Endothelial cell (in vitro differentiated cells): ENCODE results near the gene TSTD1. TPM values are rescaled to one million over a fixed set of nuclear protein-coding genes. Genes with fewer than 3 reads are reported as not detected.

Experiments used
- DNase-seq: peaks from one replicate; pipeline ENCODE4 v3.0.0; 2021; ENCODE audit warnings: low spot score
- H3K27ac Mint-ChIP-seq: one replicate; pipeline ENCODE4 v1.8.0; 2021; ENCODE audit warnings: mixed read lengths, inconsistent platforms; ENCODE audit not compliant: unreplicated experiment
- H3K27me3 Mint-ChIP-seq: one replicate; pipeline ENCODE4 v1.8.0; 2021; ENCODE audit warnings: mild to moderate bottlenecking, moderate library complexity, mixed read lengths, inconsistent platforms; ENCODE audit not compliant: unreplicated experiment
- H3K36me3 Mint-ChIP-seq: one replicate; pipeline ENCODE4 v1.8.0; 2021; ENCODE audit warnings: mild to moderate bottlenecking, low read depth, mixed read lengths, inconsistent platforms; ENCODE audit not compliant: unreplicated experiment
- H3K4me1 Mint-ChIP-seq: one replicate; pipeline ENCODE4 v1.8.0; 2021; ENCODE audit warnings: mild to moderate bottlenecking, mixed read lengths, inconsistent platforms; ENCODE audit not compliant: unreplicated experiment
- H3K4me3 Mint-ChIP-seq: one replicate; pipeline ENCODE4 v1.8.0; 2021; ENCODE audit warnings: mild to moderate bottlenecking, mixed read lengths, inconsistent platforms; ENCODE audit not compliant: unreplicated experiment
- H3K9me3 Mint-ChIP-seq: one replicate; pipeline ENCODE4 v1.8.0; 2021; ENCODE audit warnings: mixed read lengths, inconsistent platforms; ENCODE audit not compliant: unreplicated experiment
- CTCF ChIP-seq: fragments of 200-600 bp; sonication (generic); IDR thresholded peaks from one replicate; pipeline ENCODE4 v1.5.0; 2021; ENCODE audit warnings: antibody characterized with exemption; ENCODE audit not compliant: unreplicated experiment
- total RNA-seq: library from RNA; stranded (reverse); fragmentation: NEBNext Ultra II Directional; extraction: Animal tissue kit (Norgen Biotek cat#: 25700); gene quantifications from one replicate; pipeline ENCODE4 v1.2.1, GENCODE V29; 2021; ENCODE audit not compliant: unreplicated experiment

TSTD1 gene
- total RNA-seq, 1 donor from 2014 or later: 14.2 TPM

GRCh38 chr1:161080441-161081405 is 42.0 kb upstream of the TSTD1 start:
- H3K27me3 Mint-ChIP-seq: peaks cover 14% of the 10 kb centered on the region
- H3K36me3 Mint-ChIP-seq: no peaks in the 10 kb centered on the region
- H3K27ac Mint-ChIP-seq: no peak overlapping the region
- H3K9me3 Mint-ChIP-seq: no peaks in the 10 kb centered on the region
- no peak for TF ChIP-seq CTCF
- DNase-seq: no peak
- H3K4me1 Mint-ChIP-seq: peaks cover 3% of the 10 kb centered on the region
- H3K4me3 Mint-ChIP-seq: no peak overlapping the region

GRCh38 chr1:161079436-161080110 is 40.8 kb upstream of the TSTD1 start:
- TF ChIP-seq CTCF: no peak
- Mint-ChIP-seq H3K27ac (no peak overlapping the region), H3K27me3 (peaks cover 17% of the 10 kb centered on the region), H3K4me3 (no peak overlapping the region), H3K9me3 (no peaks in the 10 kb centered on the region), H3K4me1 (peaks cover 3% of the 10 kb centered on the region), H3K36me3 (no peaks in the 10 kb centered on the region)
- DNase-seq: no peak

- no peaks in the 10 kb centered on the region for H3K4me1 Mint-ChIP-seq
- H3K36me3 Mint-ChIP-seq: peaks cover 3% of the 10 kb centered on the region
- TF ChIP-seq CTCF: no peak
Observed at GRCh38 chr1:161077426-161077825, 38.7 kb upstream of the TSTD1 start.

GRCh38 chr1:161076410-161076809 is 37.6 kb upstream of the TSTD1 start:
- Mint-ChIP-seq H3K4me3 (no peak overlapping the region), H3K36me3 (peaks cover 3% of the 10 kb centered on the region), H3K27me3 (peaks cover 13% of the 10 kb centered on the region), H3K27ac (no peak overlapping the region), H3K4me1 (no peaks in the 10 kb centered on the region), H3K9me3 (no peaks in the 10 kb centered on the region)
- no peak for DNase-seq
- no peak for TF ChIP-seq CTCF

More at GRCh38 chr1:161077426-161077825, 38.7 kb upstream of the TSTD1 start:
- DNase-seq: no peak
- no peak overlapping the region for H3K27ac Mint-ChIP-seq
- H3K9me3 Mint-ChIP-seq: no peaks in the 10 kb centered on the region
- peaks cover 16% of the 10 kb centered on the region for H3K27me3 Mint-ChIP-seq
- no peak overlapping the region for H3K4me3 Mint-ChIP-seq
